ENCODE data around the gene CACNA1D. TPM values are rescaled to one million over a fixed set of nuclear protein-coding genes. Genes with fewer than 3 reads are reported as not detected.

Gene CACNA1D
- polyA plus RNA-seq, 1 donor (not counting 4 experiments of a cell fraction or from before 2014, with no cell fraction given): 0.20 TPM

DNA sequence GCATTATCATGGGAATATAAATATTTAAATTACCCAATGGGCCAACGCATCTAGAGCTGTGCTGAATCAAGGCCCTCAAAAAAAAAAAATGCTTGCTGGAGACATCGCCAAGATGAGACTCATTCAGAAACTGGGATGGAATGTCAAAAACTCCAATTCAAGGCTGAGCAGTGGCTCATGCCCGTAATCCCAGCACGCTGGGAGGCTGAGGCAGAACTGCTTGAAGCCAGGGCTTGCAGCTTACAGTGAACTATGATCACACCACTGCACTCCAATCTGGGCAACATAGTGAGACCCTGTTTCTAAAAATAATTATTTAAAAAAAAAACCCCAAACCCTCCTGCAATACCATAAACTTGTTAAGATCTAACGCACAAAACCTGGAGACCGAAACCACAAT lies 3.1 kb upstream of the CACNA1D start:
- Histone ChIP-seq H3K4me2 (ENCODE audit: control insufficient read depth, extremely low read depth, insufficient read depth, low read depth, low read length) (no peak overlapping the region), H4K20me1 (ENCODE audit: control insufficient read depth, extremely low read depth, insufficient read depth, low read length) (no peaks in the 10 kb centered on the region), H3K36me3 (ENCODE audit: control insufficient read depth in 2 of 2, extremely low read depth in 1 of 2, insufficient read depth in 2 of 2, low read length in 2 of 2) (no peaks in the 10 kb centered on the region), H3K27me3 (ENCODE audit: control insufficient read depth, extremely low read depth, insufficient read depth, low read length) (peaks cover 27% of the 10 kb centered on the region), H3K27ac (ENCODE audit: control insufficient read depth, insufficient read depth, low read length) (no peak overlapping the region), H3K9me1 (ENCODE audit: control insufficient read depth, extremely low read depth, insufficient read depth, low read length) (no peaks in the 10 kb centered on the region), H3K4me1 (ENCODE audit: control insufficient read depth, extremely low read depth, insufficient read depth, low read length) (peaks cover 7% of the 10 kb centered on the region), H3K79me2 (ENCODE audit: control insufficient read depth, insufficient read depth, low read length) (no peaks in the 10 kb centered on the region), H2AFZ (ENCODE audit: control insufficient read depth, low read length) (no peak overlapping the region), H3K4me3 (ENCODE audit: control insufficient read depth in 2 of 3, extremely low read depth in 1 of 3, insufficient read depth in 2 of 3, low read depth in 1 of 3, low read length in 3 of 3) (no peak overlapping the region), H3K9ac (ENCODE audit: control insufficient read depth, extremely low read depth, insufficient read depth, low read length) (no peak overlapping the region), H3K9me3 (ENCODE audit: control insufficient read depth, low read depth, low read length) (no peaks in the 10 kb centered on the region)
- DNase-seq (ENCODE audit: low read depth, low spot score): no peak
- FAIRE-seq: no peak
- dilution Hi-C loops (cut with MboI; ENCODE audit: extremely low pct_ligation_motif_present, low sequenced_read_pairs): no loop called here
- TF ChIP-seq EZH2 (IDR thresholded peaks at IDR 0.05; ENCODE audit: low read length): no peak

DNA sequence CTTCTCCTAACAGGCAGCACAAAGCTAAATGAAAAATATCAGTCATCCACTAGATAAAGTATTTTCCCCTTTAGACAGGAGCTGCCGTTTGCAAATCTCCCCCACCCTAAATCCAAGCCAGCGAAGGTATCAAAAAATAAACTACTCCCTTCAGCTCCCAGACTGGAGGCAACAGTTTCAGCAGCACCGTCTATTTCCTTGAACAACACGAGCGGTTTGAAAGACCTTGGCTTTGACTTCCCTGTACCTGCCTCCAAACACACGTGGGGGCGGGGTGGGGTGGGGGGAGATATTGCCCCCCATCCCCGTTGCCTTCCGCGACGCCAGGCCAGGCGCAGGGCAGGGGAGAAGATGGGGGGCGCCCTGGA lies 832 bp upstream of the CACNA1D start:
- no peaks in the 10 kb centered on the region for H4K20me1 ChIP-seq (ENCODE audit: control insufficient read depth, extremely low read depth, insufficient read depth, low read length)
- dilution Hi-C loops (cut with MboI; ENCODE audit: extremely low pct_ligation_motif_present, low sequenced_read_pairs): no loop called here

More for the DNA sequence above, 832 bp upstream of the CACNA1D start:
- Histone ChIP-seq H2AFZ (ENCODE audit: control insufficient read depth, low read length) (no peak overlapping the region), H3K4me3 (ENCODE audit: control insufficient read depth in 2 of 3, extremely low read depth in 1 of 3, insufficient read depth in 2 of 3, low read depth in 1 of 3, low read length in 3 of 3) (peak overlapping the region in 1 of 3 experiments; percentile 47), H3K4me1 (ENCODE audit: control insufficient read depth, extremely low read depth, insufficient read depth, low read length) (peaks cover 7% of the 10 kb centered on the region), H3K36me3 (ENCODE audit: control insufficient read depth in 2 of 2, extremely low read depth in 1 of 2, insufficient read depth in 2 of 2, low read length in 2 of 2) (no peaks in the 10 kb centered on the region), H3K9ac (ENCODE audit: control insufficient read depth, extremely low read depth, insufficient read depth, low read length) (no peak overlapping the region), H3K27ac (ENCODE audit: control insufficient read depth, insufficient read depth, low read length) (no peak overlapping the region), H3K27me3 (ENCODE audit: control insufficient read depth, extremely low read depth, insufficient read depth, low read length) (peaks cover 28% of the 10 kb centered on the region), H3K9me1 (ENCODE audit: control insufficient read depth, extremely low read depth, insufficient read depth, low read length) (no peaks in the 10 kb centered on the region), H3K79me2 (ENCODE audit: control insufficient read depth, insufficient read depth, low read length) (no peaks in the 10 kb centered on the region), H3K9me3 (ENCODE audit: control insufficient read depth, low read depth, low read length) (no peaks in the 10 kb centered on the region), H3K4me2 (ENCODE audit: control insufficient read depth, extremely low read depth, insufficient read depth, low read depth, low read length) (peak overlapping the region; percentile 61)
- DNase-seq (ENCODE audit: low read depth, low spot score): no peak
- TF ChIP-seq EZH2 (IDR thresholded peaks at IDR 0.05; ENCODE audit: low read length): no peak
- TF ChIP-seq, protein P1, sequence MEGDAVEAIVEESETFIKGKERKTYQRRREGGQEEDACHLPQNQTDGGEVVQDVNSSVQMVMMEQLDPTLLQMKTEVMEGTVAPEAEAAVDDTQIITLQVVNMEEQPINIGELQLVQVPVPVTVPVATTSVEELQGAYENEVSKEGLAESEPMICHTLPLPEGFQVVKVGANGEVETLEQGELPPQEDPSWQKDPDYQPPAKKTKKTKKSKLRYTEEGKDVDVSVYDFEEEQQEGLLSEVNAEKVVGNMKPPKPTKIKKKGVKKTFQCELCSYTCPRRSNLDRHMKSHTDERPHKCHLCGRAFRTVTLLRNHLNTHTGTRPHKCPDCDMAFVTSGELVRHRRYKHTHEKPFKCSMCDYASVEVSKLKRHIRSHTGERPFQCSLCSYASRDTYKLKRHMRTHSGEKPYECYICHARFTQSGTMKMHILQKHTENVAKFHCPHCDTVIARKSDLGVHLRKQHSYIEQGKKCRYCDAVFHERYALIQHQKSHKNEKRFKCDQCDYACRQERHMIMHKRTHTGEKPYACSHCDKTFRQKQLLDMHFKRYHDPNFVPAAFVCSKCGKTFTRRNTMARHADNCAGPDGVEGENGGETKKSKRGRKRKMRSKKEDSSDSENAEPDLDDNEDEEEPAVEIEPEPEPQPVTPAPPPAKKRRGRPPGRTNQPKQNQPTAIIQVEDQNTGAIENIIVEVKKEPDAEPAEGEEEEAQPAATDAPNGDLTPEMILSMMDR (optimal IDR thresholded peaks at IDR 0.05 in 1 of 3, IDR thresholded peaks at IDR 0.05 in 1 of 3, conservative IDR thresholded peaks at IDR 0.05 in 1 of 3; ENCODE audit: extremely low read depth in 1 of 3, insufficient read depth in 2 of 3, low read length in 3 of 3): no peak
- FAIRE-seq: no peak
